Liver (tissue), 9 donors: ENCODE data around the gene TMEM270. TPM values are rescaled to one million over a fixed set of nuclear protein-coding genes. Genes with fewer than 3 reads are reported as not detected.

Experiments used
- DNase-seq: peaks from one replicate; pipeline ENCODE4 v3.0.0-alpha.2; 2017; ENCODE audit warnings: low spot score
- H3K27ac ChIP-seq, 2 donors: one replicate each; pipeline ENCODE4 v1.7.0; 2013; ENCODE audit warnings: inconsistent platforms in 2 of 2, low read length in 2 of 2, control low read depth in 1 of 2, low read depth in 1 of 2, mild to moderate bottlenecking in 1 of 2
- H3K27me3 ChIP-seq, 4 donors: one replicate each; pipeline versions ENCODE4 v1.6.1 to v1.7.0; 2013; ENCODE audit warnings: low read length in 3 of 4, inconsistent platforms in 1 of 4, mild to moderate bottlenecking in 1 of 4, moderate library complexity in 1 of 4; ENCODE audit not compliant: control insufficient read depth in 4 of 4, insufficient read depth in 4 of 4
- H3K36me3 ChIP-seq, 4 donors: one replicate each; pipeline versions ENCODE4 v1.6.1 to v1.7.0; 2013; ENCODE audit warnings: low read length in 3 of 4, mild to moderate bottlenecking in 3 of 4, low read depth in 1 of 4, moderate library complexity in 1 of 4; ENCODE audit not compliant: control insufficient read depth in 4 of 4, insufficient read depth in 3 of 4
- H3K4me1 ChIP-seq, 4 donors: one replicate each; pipeline versions ENCODE4 v1.6.1 to v1.7.0; 2013; ENCODE audit warnings: low read length in 3 of 4, mild to moderate bottlenecking in 3 of 4, moderate library complexity in 1 of 4; ENCODE audit not compliant: control insufficient read depth in 4 of 4, insufficient read depth in 4 of 4
- H3K4me3 ChIP-seq, 3 donors: one replicate each; pipeline versions ENCODE4 v1.6.1 to v1.7.0; 2013; ENCODE audit warnings: low read length in 3 of 3, control low read depth in 1 of 3, low read depth in 1 of 3, mild to moderate bottlenecking in 1 of 3
- H3K9ac ChIP-seq, 2 donors: one replicate each; pipeline ENCODE4 v1.7.0; 2013; ENCODE audit warnings: low read length in 2 of 2, mild to moderate bottlenecking in 2 of 2, moderate library complexity in 2 of 2, control low read depth in 1 of 2, low read depth in 1 of 2
- H3K9me3 ChIP-seq, 4 donors: one replicate each; pipeline versions ENCODE4 v1.6.1 to v1.7.0; 2013; ENCODE audit warnings: low read length in 3 of 4; ENCODE audit not compliant: control insufficient read depth in 4 of 4
- EGR1 ChIP-seq, 2 donors: IDR thresholded peaks; 2 replicates each; pipeline ENCODE4 v1.6.1; 2016 to 2018; ENCODE audit warnings: antibody characterized with exemption in 2 of 2, low read depth in 2 of 2
- FOXA1 ChIP-seq: IDR thresholded peaks from 2 replicates; pipeline ENCODE4 v1.6.1; 2016; ENCODE audit warnings: antibody characterized with exemption
- FOXA2 ChIP-seq: IDR thresholded peaks from 2 replicates; pipeline ENCODE4 v1.6.1; 2016; ENCODE audit warnings: antibody characterized with exemption
- GABPA ChIP-seq, 2 donors: IDR thresholded peaks in 1 of 2; conservative IDR thresholded peaks in 1 of 2; 2 replicates each; pipeline ENCODE4 v1.6.1; 2016; ENCODE audit warnings: antibody characterized with exemption in 2 of 2, mild to moderate bottlenecking in 1 of 2, moderate library complexity in 1 of 2
- HNF4A ChIP-seq, 2 donors: conservative IDR thresholded peaks; 2 replicates each; pipeline ENCODE4 v1.6.1; 2016; ENCODE audit warnings: antibody characterized with exemption in 2 of 2, mild to moderate bottlenecking in 2 of 2
- HNF4G ChIP-seq: IDR thresholded peaks from 2 replicates; pipeline ENCODE4 v1.6.1; 2016; ENCODE audit warnings: antibody characterized with exemption
- JUND ChIP-seq, 2 donors: IDR thresholded peaks; 2 replicates each; pipeline ENCODE4 v1.6.1; 2016; ENCODE audit warnings: antibody characterized with exemption in 2 of 2
- NR2F2 ChIP-seq: IDR thresholded peaks from 2 replicates; pipeline ENCODE4 v1.6.1; 2016; ENCODE audit warnings: antibody characterized with exemption
- RAD21 ChIP-seq, 2 donors: IDR thresholded peaks; 2 replicates each; pipeline ENCODE4 v1.6.1; 2016; ENCODE audit warnings: antibody characterized with exemption in 2 of 2, mild to moderate bottlenecking in 2 of 2
- RXRA ChIP-seq, 2 donors: IDR thresholded peaks; 2 replicates each; pipeline ENCODE4 v1.6.1; 2017 to 2018; ENCODE audit warnings: antibody characterized with exemption in 2 of 2, mild to moderate bottlenecking in 1 of 2
- SP1 ChIP-seq: IDR thresholded peaks from 2 replicates; pipeline ENCODE4 v1.6.1; 2018; ENCODE audit warnings: antibody characterized with exemption, mild to moderate bottlenecking
- TAF1 ChIP-seq: conservative IDR thresholded peaks from 2 replicates; pipeline ENCODE4 v1.6.1; 2016; ENCODE audit warnings: antibody characterized with exemption, mild to moderate bottlenecking
- YY1 ChIP-seq: IDR thresholded peaks from 2 replicates; pipeline ENCODE4 v1.6.1; 2016; ENCODE audit warnings: antibody characterized with exemption, mild to moderate bottlenecking
- WGBS: extraction: QIAGEN DNeasy Blood & Tissue Kit; methylation state at CpG from one replicate; pipeline ENCODE4 v1.1.7; 2013; 5-methylcytosine and 5-hydroxymethylcytosine counted together
- polyA plus RNA-seq, 2 donors: library from polyadenylated mRNA; stranded (reverse) in 1 of 2; unstranded in 1 of 2; fragments of 200-250 nt in 1 of 2; fragments of >200 nt in 1 of 2; fragmentation: Nextera tagmentation in 1 of 2; extraction: Ambion mirVana in 1 of 2; gene quantifications; one replicate each; pipeline versions ENCODE4 v1.2.1 to v1.2.3, GENCODE V29; 2013 to 2015
- total RNA-seq, 2 donors: library from RNA; depleted of rRNA; stranded (reverse); fragments of >200 nt; gene quantifications; one replicate each; pipeline ENCODE4 v1.2.3, GENCODE V29; 2014
- TF ChIP-seq, protein P1 (sequence below): IDR thresholded peaks from 2 replicates; pipeline ENCODE4 v1.6.1; 2016; ENCODE audit warnings: antibody characterized with exemption
- TF ChIP-seq, protein P2 (sequence below): IDR thresholded peaks from 2 replicates; pipeline ENCODE4 v1.6.1; 2016; ENCODE audit warnings: antibody characterized with exemption
- TF ChIP-seq, protein P3 (sequence below): IDR thresholded peaks from 2 replicates; pipeline ENCODE4 v1.6.1; 2016; ENCODE audit warnings: antibody characterized with exemption, mild to moderate bottlenecking
- TF ChIP-seq, protein P4 (sequence below): fragments of 150-350 bp; IDR thresholded peaks from 2 replicates; pipeline ENCODE4 v1.5.1; 2017; ENCODE audit warnings: improper control_type of control experiment, low read depth, low read length; ENCODE audit not compliant: missing input control
- TF ChIP-seq, protein P5 (sequence below): IDR thresholded peaks from 2 replicates; pipeline ENCODE4 v1.6.1; 2016; ENCODE audit warnings: antibody characterized with exemption
- donor health status: healthy.
- donor health status: healthy.
- donor health status: healthy.
- donor health status: healthy.
- donor health status: healthy.

The TMEM270 gene
- total and polyA plus RNA-seq, 4 donors: 0.09 TPM; not detected in 3

DNA sequence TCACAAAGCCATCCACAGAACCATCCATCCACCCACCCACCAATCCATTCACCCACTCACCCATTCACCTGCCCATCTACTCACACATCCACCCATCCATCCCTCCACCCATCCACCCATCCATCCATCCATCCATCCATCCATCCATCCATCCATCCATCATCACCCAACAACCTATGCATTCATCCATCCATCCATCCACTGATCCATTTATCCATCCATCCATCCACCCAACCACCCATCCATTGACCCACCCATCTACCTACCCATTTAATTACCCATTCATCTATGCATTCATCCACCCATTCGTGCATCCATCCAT, 5.4 kb downstream of the TMEM270 start:
- TF ChIP-seq, protein P1, sequence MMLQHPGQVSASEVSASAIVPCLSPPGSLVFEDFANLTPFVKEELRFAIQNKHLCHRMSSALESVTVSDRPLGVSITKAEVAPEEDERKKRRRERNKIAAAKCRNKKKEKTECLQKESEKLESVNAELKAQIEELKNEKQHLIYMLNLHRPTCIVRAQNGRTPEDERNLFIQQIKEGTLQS: no peak
- TF ChIP-seq HNF4G: no peak
- TF ChIP-seq, protein P2, sequence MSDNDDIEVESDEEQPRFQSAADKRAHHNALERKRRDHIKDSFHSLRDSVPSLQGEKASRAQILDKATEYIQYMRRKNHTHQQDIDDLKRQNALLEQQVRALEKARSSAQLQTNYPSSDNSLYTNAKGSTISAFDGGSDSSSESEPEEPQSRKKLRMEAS: no peak
- no peak for TF ChIP-seq HNF4A (conservative IDR thresholded peaks at IDR 0.05)
- no peak for TF ChIP-seq FOXA2
- TF ChIP-seq, protein P3, sequence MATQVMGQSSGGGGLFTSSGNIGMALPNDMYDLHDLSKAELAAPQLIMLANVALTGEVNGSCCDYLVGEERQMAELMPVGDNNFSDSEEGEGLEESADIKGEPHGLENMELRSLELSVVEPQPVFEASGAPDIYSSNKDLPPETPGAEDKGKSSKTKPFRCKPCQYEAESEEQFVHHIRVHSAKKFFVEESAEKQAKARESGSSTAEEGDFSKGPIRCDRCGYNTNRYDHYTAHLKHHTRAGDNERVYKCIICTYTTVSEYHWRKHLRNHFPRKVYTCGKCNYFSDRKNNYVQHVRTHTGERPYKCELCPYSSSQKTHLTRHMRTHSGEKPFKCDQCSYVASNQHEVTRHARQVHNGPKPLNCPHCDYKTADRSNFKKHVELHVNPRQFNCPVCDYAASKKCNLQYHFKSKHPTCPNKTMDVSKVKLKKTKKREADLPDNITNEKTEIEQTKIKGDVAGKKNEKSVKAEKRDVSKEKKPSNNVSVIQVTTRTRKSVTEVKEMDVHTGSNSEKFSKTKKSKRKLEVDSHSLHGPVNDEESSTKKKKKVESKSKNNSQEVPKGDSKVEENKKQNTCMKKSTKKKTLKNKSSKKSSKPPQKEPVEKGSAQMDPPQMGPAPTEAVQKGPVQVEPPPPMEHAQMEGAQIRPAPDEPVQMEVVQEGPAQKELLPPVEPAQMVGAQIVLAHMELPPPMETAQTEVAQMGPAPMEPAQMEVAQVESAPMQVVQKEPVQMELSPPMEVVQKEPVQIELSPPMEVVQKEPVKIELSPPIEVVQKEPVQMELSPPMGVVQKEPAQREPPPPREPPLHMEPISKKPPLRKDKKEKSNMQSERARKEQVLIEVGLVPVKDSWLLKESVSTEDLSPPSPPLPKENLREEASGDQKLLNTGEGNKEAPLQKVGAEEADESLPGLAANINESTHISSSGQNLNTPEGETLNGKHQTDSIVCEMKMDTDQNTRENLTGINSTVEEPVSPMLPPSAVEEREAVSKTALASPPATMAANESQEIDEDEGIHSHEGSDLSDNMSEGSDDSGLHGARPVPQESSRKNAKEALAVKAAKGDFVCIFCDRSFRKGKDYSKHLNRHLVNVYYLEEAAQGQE: no peak
- TF ChIP-seq GABPA (IDR thresholded peaks at IDR 0.05 in 1 of 2, conservative IDR thresholded peaks at IDR 0.05 in 1 of 2): no peak
- no peak for TF ChIP-seq YY1
- TF ChIP-seq NR2F2: no peak
- no peak for TF ChIP-seq JUND (IDR thresholded peaks at IDR 0.05)
- no peak for TF ChIP-seq TAF1
- no peak for TF ChIP-seq RAD21 (IDR thresholded peaks at IDR 0.05)
- TF ChIP-seq, protein P4, sequence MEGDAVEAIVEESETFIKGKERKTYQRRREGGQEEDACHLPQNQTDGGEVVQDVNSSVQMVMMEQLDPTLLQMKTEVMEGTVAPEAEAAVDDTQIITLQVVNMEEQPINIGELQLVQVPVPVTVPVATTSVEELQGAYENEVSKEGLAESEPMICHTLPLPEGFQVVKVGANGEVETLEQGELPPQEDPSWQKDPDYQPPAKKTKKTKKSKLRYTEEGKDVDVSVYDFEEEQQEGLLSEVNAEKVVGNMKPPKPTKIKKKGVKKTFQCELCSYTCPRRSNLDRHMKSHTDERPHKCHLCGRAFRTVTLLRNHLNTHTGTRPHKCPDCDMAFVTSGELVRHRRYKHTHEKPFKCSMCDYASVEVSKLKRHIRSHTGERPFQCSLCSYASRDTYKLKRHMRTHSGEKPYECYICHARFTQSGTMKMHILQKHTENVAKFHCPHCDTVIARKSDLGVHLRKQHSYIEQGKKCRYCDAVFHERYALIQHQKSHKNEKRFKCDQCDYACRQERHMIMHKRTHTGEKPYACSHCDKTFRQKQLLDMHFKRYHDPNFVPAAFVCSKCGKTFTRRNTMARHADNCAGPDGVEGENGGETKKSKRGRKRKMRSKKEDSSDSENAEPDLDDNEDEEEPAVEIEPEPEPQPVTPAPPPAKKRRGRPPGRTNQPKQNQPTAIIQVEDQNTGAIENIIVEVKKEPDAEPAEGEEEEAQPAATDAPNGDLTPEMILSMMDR: no peak
- no peak for TF ChIP-seq RXRA (IDR thresholded peaks at IDR 0.05)
- TF ChIP-seq FOXA1: no peak
- TF ChIP-seq EGR1 (IDR thresholded peaks at IDR 0.05; ENCODE audit: low read depth in 2 of 2): no peak
- no peak overlapping the region for H3K4me3 ChIP-seq
- H3K36me3 ChIP-seq: no peaks in the 10 kb centered on the region
- WGBS: 87% methylated on average over 1 of the region's 1 CpG
- H3K27ac ChIP-seq: no peak overlapping the region
- H3K27me3 ChIP-seq: no peaks in the 10 kb centered on the region
- no peak overlapping the region for H3K9ac ChIP-seq
- DNase-seq: no peak
- no peaks in the 10 kb centered on the region for H3K9me3 ChIP-seq
- H3K4me1 ChIP-seq: peaks cover 12 to 19% (median 17%) of the 10 kb centered on the region in 4 donors

DNA sequence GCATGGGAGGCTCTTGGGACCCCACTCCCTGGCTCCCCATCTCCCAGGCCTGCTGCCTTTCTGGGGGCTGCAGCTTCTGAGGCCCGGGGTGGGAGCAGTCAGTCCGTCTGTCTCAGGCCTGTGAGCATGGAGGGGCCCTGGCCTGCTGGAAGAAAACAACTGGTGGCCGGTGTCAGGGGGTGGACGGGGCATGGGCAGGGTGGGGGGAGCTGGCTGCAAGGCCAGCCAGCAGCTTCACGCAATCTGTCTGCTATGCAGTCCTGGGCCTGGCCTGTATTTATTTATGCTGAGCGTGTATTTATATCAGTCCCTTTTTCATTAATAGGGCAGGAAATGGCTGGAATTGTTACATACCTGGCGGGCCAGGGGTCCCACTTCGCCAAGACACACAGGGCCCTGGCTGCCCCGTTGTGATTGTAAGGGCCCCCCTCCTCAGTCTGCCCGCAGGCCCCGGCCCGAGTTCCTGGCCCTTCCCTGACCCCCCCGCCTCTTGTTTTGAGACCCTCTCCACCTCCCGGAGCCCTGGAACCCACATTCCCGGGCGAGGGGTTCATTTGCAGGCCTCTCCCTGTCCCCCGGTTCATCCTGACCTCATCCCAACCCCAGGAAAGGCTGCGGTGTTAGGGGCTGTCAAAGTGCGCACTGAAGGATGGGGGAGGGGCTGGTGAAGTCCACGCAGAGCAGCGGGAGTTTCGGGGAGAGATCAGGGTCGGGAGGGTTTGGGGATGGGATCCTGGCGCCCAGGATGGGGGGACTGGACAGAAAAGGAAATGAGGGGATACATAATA, 8.2 kb downstream of the TMEM270 start:
- Histone ChIP-seq H3K9ac (no peak overlapping the region), H3K4me3 (no peak overlapping the region), H3K36me3 (no peaks in the 10 kb centered on the region), H3K27ac (peak overlapping the region; percentile 33 to 61), H3K27me3 (no peaks in the 10 kb centered on the region), H3K4me1 (peaks cover 16 to 27% (median 22%) of the 10 kb centered on the region in 4 donors), H3K9me3 (no peaks in the 10 kb centered on the region)
- WGBS: 71% methylated on average over 24 of the region's 24 CpGs
- no peak for DNase-seq
- no peak for TF ChIP-seq RAD21 (IDR thresholded peaks at IDR 0.05)
- TF ChIP-seq, protein P4: no peak
- TF ChIP-seq, protein P5, sequence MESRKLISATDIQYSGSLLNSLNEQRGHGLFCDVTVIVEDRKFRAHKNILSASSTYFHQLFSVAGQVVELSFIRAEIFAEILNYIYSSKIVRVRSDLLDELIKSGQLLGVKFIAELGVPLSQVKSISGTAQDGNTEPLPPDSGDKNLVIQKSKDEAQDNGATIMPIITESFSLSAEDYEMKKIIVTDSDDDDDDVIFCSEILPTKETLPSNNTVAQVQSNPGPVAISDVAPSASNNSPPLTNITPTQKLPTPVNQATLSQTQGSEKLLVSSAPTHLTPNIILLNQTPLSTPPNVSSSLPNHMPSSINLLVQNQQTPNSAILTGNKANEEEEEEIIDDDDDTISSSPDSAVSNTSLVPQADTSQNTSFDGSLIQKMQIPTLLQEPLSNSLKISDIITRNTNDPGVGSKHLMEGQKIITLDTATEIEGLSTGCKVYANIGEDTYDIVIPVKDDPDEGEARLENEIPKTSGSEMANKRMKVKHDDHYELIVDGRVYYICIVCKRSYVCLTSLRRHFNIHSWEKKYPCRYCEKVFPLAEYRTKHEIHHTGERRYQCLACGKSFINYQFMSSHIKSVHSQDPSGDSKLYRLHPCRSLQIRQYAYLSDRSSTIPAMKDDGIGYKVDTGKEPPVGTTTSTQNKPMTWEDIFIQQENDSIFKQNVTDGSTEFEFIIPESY: no peak
- no peak for TF ChIP-seq SP1
- TF ChIP-seq, protein P1: no peak
- no peak for TF ChIP-seq YY1
- TF ChIP-seq RXRA (IDR thresholded peaks at IDR 0.05): no peak
- TF ChIP-seq JUND (IDR thresholded peaks at IDR 0.05): no peak
- TF ChIP-seq, protein P2: no peak
- TF ChIP-seq GABPA (IDR thresholded peaks at IDR 0.05 in 1 of 2, conservative IDR thresholded peaks at IDR 0.05 in 1 of 2): no peak
